Stomach smooth muscle (tissue), 2 donors: ENCODE data around the gene LGALS7.
"Not testable (repeated sequence)": the region's sequence is repeated elsewhere in the genome, so short reads cannot be mapped to it uniquely, and the experiment has no call there.

Source experiments
- H3K27ac ChIP-seq: one replicate; pipeline ENCODE4 v1.7.0; 2013; ENCODE audit warnings: mild to moderate bottlenecking, low read length, inconsistent platforms
- H3K27me3 ChIP-seq, 2 donors: one replicate each; pipeline ENCODE4 v1.7.0; 2013; ENCODE audit warnings: low read length in 2 of 2; ENCODE audit not compliant: insufficient read depth in 2 of 2, control insufficient read depth in 1 of 2
- H3K36me3 ChIP-seq, 2 donors: one replicate each; pipeline ENCODE4 v1.7.0; 2013; ENCODE audit warnings: low read length in 2 of 2; ENCODE audit not compliant: control insufficient read depth in 2 of 2, insufficient read depth in 2 of 2
- H3K4me1 ChIP-seq: one replicate; pipeline ENCODE4 v1.7.0; 2013; ENCODE audit warnings: low read length; ENCODE audit not compliant: control insufficient read depth, insufficient read depth
- H3K4me3 ChIP-seq, 2 donors: one replicate each; pipeline ENCODE4 v1.7.0; 2013; ENCODE audit warnings: low read length in 2 of 2
- H3K9ac ChIP-seq, 2 donors: one replicate each; pipeline ENCODE4 v1.7.0; 2013; ENCODE audit warnings: low read length in 2 of 2, mild to moderate bottlenecking in 1 of 2
- H3K9me3 ChIP-seq, 2 donors: one replicate each; pipeline ENCODE4 v1.7.0; 2013; ENCODE audit warnings: low read length in 2 of 2; ENCODE audit not compliant: control insufficient read depth in 2 of 2
- donor health status: healthy.
- donor health status: Pancreatic carcinoma.

LGALS7 gene

DNA sequence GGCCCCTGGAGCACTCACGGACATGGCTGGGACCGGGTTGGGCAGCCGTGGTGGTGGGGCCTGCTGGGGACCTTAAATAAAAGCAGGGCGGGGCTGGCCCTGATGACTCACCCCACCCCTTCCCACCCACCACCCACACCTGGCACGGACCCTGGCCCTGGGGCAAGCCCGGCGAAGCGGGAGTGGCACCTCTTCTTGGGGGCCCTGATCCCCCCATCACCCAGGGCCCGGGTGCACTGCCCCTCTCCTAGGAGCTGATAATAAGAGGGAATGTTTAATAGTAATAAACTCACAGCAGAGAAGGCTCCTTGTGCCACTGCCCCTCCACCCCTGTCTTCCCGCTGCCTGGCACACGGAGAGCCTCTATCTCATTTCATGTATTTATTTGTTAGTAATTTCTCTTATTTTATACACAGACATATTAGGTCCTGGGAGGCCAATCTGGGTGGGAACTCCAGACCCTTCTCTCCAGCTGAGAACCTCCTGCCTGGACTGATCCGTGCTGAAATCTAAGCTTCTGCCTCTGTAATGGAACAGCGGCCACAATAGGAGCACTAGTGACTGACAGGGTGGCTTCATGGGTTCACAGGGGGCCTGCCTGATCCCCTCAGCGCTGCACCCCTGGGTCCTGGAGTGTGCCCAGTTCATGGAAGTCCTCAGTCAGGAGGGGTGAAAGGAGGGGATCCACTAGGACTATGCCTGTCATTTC is at the start of gene LGALS7:
Gene LGALS7 (minus strand): TSS at position 49 of the 709 bp plus-strand sequence. CDS start 25 bp downstream, at position 24.
- Histone ChIP-seq H3K4me3 (no peak within 1 kb of the TSS), H3K4me1 (peaks cover 4% of the 10 kb centered on the region), H3K9me3 (no peaks in the 10 kb centered on the region), H3K36me3 (no peaks in the 10 kb centered on the region), H3K27ac (no peak within 1 kb of the TSS), H3K27me3 (peaks cover 0 to 2% of the 10 kb centered on the region in 2 donors), H3K9ac (no peak within 1 kb of the TSS)

DNA sequence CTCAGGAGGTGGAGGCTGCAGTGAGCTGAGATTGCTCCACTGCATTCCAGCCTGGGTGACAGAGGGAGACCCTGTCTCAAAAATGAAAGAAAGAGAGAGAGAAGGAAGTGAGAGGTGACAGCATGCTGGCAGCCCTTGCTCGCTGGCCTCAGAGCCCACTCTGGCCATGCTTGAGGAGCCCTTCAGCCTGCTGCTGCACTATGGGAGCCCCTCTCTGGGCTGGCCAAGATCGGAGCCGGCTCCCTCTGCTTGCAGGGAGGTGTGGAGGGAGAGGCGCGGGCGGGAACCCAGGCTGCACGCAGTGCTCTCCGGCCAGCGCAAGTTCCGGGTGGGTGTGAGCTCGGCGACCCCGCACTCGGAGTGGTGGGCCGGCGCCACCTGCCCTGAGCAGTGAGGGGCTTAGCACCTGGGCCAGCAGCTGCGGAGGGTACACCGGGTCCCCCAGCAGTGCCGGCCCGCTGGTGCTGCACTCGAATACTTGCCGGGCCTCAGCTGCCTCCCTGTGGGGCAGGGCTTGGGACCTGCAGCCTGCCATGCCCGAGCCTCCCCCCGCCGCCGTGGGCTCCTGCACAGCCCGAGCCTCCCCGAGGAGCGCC is 48.0 kb upstream of the LGALS7 start:
- not testable (repeated sequence) for H3K4me3 ChIP-seq, H3K9me3 ChIP-seq, H3K9ac ChIP-seq, H3K4me1 ChIP-seq, H3K27ac ChIP-seq, H3K27me3 ChIP-seq
- peaks cover 17 to 30% of the 10 kb centered on the region in 2 donors for H3K36me3 ChIP-seq

DNA sequence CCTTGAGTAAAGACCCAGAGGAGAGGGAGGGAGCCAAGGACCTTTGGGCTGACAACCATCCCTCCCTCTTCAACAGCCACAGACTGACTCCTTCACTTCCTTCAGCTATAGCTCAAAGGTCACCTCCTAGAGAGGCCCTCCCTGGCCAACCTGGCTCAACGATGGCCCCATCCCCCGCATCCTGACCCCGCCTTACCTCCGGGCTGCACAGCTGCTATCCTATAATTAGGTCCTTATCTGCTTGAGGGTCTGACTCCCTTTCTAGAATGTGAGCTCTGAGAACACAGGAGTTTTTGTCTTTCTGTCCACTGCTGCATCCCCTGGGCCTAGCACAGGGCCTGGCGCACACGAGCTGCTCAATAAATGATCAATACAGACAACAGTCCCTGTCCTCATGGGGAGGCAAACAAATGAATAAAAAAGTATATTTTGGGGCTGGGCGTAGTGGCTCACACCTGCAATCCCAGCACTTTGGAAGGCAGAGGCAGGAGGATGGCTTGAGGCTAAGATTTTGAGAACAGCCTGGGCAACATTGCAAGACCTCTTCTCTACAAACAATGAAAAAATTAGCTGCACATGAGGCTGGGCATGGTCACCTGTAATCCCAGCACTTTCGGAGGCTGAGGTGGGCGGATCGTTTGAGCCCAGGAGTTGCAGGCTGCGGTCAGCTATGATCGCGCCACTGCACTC is 46.1 kb upstream of the LGALS7 start:
- Histone ChIP-seq H3K4me1 (peaks cover 4% of the 10 kb centered on the region), H3K9ac (no peak overlapping the region)

DNA sequence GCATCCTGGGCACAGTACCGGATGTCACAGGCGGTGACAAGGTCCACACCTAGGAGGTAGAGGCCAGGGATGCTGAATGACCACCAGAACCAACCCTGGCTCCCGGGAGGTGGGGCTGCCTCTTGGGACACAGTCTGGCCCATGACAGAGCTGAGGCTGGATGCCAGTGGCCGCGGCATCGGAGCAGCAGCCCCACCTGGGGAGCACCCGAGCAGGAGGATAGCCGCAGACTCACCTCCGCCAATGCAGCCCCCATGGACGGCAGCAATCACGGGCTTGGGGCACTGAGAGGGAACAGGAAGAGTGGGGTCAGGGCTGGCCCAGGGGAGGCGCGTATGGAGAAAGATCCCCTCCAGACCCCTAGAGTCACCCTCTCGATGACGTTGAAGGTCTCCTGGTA is 43.8 kb upstream of the LGALS7 start:
- no peaks in the 10 kb centered on the region for H3K9me3 ChIP-seq
- peaks cover 4% of the 10 kb centered on the region for H3K4me1 ChIP-seq
- H3K36me3 ChIP-seq = peaks cover 24 to 29% of the 10 kb centered on the region in 2 donors
- no peak overlapping the region for H3K9ac ChIP-seq
- H3K27me3 ChIP-seq = no peaks in the 10 kb centered on the region
- H3K4me3 ChIP-seq = no peak overlapping the region
- no peak overlapping the region for H3K27ac ChIP-seq

More for the DNA sequence above, 46.1 kb upstream of the LGALS7 start:
- H3K4me3 ChIP-seq = no peak overlapping the region
- H3K36me3 ChIP-seq = peaks cover 29 to 33% of the 10 kb centered on the region in 2 donors
- H3K9me3 ChIP-seq = no peaks in the 10 kb centered on the region
- H3K27ac ChIP-seq = no peak overlapping the region
- no peaks in the 10 kb centered on the region for H3K27me3 ChIP-seq

DNA sequence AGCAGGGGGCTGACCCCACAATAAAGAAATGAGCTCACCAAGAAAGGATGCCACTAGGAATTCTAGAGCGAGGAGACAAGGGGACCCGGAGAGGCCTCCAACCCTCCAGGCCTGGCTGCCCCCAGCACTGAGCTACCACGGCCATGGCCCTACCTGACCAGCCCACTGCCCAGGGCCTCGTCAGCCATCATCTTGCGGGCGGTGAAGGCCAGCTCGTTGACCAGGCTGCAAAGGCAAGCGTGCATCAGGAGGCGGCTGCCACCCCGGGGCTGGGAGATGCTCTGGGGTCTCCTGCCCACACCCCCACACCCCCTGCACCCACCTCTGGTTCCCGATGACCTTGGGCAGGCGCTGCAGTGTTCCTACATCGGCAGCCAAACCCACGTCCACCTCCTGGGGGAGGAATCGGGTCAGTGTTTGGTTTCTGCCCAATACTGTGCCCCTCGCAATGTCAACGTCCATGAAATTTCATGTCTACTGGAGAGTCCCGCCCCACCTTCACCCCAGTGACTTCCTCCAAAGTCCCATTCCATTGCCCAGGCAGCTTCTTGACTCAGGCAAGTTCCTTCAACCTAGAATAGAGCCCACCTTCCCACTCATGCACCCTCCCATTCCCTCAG is 42.9 kb upstream of the LGALS7 start:
- H3K4me1 ChIP-seq = peaks cover 4% of the 10 kb centered on the region
- no peak overlapping the region for H3K9ac ChIP-seq
- no peaks in the 10 kb centered on the region for H3K27me3 ChIP-seq
- H3K4me3 ChIP-seq = no peak overlapping the region
- no peaks in the 10 kb centered on the region for H3K9me3 ChIP-seq
- no peak overlapping the region for H3K27ac ChIP-seq
- H3K36me3 ChIP-seq = peaks cover 24 to 29% of the 10 kb centered on the region in 2 donors

DNA sequence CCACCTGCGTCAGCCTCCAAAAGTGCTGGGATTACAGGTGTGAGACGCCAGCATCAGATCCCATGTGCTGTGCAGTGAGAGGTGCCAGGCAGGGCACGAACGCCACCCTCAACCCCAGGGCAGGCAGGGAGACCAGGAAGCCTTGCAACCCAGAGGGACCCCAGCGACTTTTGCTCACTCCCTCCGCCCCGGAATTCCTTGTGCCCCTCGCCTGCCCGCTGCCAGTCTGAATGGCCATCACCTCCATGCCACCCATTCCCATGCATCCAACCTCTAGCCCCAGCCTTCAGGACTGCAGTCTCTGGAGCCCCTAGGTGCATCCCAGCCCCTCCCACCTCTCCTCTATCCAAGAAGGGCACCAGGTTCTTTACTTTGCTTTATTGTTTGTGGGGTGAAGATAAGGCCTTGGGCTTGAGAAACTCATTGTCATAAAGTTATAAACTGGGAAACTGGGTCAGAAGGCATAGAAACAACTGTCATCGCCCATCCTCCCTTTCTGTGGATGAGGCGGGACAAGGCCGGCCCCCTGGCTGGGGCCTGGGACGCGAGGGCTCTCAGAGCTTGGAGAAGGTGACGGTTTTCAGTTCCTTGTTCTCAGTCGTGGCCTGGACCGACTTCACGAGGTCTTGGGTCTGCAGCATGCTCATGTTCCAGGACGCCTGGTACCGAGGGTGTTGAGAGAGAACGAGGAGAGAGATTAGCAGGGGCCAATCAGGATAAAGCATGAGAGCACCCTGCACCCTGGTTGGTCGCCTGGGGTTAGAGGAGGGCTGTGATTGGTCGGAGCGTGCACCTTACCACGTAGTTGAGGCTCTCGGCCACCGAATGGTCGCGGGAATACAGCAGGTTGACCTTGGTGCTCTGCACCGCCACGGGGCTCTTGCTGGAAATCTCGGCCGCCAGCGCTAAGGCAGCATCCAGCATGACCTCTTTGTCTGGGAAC is 42.0 kb upstream of the LGALS7 start:
- H3K36me3 ChIP-seq = peaks cover 23 to 29% of the 10 kb centered on the region in 2 donors
- no peak overlapping the region for H3K27ac ChIP-seq
- no peak overlapping the region for H3K9ac ChIP-seq
- H3K9me3 ChIP-seq = no peaks in the 10 kb centered on the region
- no peaks in the 10 kb centered on the region for H3K27me3 ChIP-seq
- H3K4me3 ChIP-seq = no peak overlapping the region
- peaks cover 4% of the 10 kb centered on the region for H3K4me1 ChIP-seq

DNA sequence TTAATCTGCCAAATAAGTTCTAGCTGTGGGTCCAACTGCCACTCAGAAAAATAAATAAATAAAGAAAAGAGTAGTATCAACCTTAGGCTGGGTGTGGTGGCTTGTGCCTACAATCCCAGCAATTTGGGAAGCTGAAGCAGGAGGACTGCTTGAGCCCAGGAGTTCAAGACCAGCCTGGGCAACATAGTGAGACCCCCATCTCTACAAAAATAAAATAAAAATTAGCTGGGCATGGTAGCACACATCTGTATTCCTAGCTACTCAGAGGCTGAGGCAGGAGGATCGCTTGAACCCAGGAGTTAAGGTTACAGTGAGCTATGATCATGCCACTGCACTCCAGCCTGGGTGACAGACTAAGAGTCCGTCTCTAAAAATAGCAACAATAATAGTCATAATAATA is 40.6 kb upstream of the LGALS7 start:
- H3K27me3 ChIP-seq, H3K4me3 ChIP-seq, H3K27ac ChIP-seq, H3K9ac ChIP-seq, H3K4me1 ChIP-seq, H3K9me3 ChIP-seq: not testable (repeated sequence)
- peaks cover 23 to 29% of the 10 kb centered on the region in 2 donors for H3K36me3 ChIP-seq

DNA sequence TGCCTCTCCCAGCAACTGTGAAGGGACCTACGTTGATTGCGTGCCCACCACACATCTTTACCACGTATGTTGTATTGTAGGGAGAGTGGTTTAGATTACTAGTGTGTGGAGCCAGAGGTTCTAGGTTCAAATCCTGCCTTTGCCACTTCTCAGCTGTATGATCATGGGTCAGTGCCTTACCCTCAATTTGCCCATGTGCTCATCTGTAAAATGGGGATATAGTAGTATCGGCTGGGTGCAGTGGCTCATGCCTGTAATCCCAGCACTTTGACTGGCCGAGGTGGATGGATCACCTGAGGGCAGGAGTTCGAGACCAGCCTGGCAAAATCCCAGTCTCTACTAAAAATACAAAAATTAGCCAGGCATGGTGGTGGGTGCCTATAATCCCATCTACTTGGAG is 40.0 kb upstream of the LGALS7 start:
- H3K4me3 ChIP-seq = no peak overlapping the region
- H3K36me3 ChIP-seq = peaks cover 23 to 29% of the 10 kb centered on the region in 2 donors
- no peaks in the 10 kb centered on the region for H3K27me3 ChIP-seq
- H3K4me1 ChIP-seq = no peaks in the 10 kb centered on the region
- H3K27ac ChIP-seq = no peak overlapping the region
- H3K9me3 ChIP-seq = no peaks in the 10 kb centered on the region
- no peak overlapping the region for H3K9ac ChIP-seq

DNA sequence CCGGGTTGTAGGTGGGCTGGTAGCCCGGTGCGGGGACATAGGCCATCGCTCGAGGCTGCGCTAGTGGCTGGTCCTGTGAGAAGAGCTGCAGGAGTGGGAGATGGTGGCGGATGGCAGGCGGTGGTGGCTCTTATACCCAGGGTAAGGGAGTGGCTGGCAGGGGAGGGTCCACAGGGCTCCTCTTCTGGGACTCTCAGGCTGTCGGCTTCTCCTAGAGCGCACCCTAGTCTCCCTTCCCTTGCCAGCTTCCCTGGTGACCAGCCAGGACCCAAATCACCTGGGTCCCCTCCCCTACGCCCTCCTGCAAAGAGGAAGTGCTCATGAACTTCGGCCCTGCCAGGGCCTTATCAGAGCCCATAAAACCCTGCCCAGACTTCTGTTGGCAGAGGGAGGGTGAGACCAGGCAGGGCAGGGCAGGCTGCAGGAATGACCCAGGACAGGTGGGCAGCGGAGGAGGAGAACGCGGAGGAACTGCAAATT is 39.6 kb upstream of the LGALS7 start, which contains the start of gene LGALS4:
Gene LGALS4 (minus strand): TSS at position 105 of the 480 bp plus-strand sequence. CDS start 59 bp downstream, at position 46.
- no peaks in the 10 kb centered on the region for H3K27me3 ChIP-seq
- H3K36me3 ChIP-seq = peaks cover 23 to 26% of the 10 kb centered on the region in 2 donors
- no peaks in the 10 kb centered on the region for H3K9me3 ChIP-seq
- no peak within 1 kb of the TSS for H3K27ac ChIP-seq
- H3K4me1 ChIP-seq = no peaks in the 10 kb centered on the region
- H3K4me3 ChIP-seq = no peak within 1 kb of the TSS
- no peak within 1 kb of the TSS for H3K9ac ChIP-seq
